CD4-positive, alpha-beta T cell treated with Interleukin-4 for 4 hours (primary cell): ENCODE results near the gene NLGN1.

Source experiments
- DNase-seq: peaks from one replicate; pipeline ENCODE4 v3.0.0-alpha.2; 2020

The NLGN1 gene

DNA sequence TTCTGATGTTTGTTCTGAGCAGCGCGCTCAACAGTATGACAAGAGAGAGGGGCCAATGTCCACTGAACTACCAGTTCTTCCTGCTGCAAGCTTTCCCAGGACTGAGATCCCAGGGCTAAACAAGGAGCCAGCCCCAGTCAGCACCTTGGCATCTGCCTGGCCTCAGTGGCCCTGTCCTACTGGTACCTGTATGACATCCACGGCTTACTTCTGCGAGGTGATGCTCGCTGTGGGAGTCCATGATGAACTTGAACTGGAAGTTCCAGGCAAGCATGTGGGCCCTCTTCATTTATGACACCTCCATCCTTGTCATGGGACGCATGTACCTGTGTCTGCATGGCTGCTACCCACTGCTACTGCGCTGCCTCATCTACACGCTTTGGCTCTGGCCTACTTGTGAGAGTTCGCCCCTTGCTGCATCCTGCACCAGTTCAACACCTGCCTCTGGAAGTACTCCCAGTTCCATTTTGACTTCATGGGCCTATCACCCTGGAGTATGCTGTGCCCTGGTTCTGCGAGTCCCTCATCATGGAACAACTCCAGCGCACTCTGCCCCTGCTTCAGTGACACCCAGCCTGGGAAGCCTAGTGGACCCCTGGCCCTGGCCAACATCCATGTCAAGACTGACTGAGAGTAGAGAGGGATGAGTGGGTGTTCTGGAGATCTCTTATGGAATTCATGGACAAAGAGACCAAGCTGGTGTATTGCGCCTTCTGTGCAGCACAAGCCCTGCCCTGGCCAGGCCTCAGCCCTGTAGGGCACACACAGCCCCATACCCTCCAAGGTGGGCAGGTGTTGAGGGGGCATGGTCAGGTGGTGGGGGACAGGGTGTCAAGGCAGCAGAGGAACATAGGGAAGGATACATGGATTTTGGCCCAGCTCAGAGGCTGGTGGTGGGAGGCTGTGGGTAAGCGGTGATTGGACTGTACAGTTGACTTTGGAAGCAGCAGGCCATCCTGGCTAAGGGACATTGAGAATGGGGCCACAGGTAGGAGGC is 246.8 kb downstream of the NLGN1 start:
- no peak for DNase-seq

DNA sequence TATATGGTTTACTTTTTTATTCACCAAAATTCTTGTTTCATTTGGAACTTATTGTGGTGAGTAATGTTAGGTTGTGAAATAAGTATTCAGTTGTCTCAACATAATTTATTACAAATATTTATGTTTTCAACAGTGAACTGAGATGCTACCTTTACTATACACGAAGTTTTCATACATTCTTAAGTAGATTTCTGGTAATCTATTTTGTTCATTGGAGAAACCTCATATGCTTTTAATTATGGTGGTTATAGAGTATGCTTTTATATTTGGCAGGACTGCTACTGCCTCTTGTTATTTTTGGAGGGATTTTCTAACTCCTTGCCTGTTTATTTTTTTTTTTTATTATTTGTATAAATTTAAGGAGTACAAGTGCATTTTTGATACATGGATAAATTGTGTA is 253.1 kb downstream of the NLGN1 start:
- no peak for DNase-seq

DNA sequence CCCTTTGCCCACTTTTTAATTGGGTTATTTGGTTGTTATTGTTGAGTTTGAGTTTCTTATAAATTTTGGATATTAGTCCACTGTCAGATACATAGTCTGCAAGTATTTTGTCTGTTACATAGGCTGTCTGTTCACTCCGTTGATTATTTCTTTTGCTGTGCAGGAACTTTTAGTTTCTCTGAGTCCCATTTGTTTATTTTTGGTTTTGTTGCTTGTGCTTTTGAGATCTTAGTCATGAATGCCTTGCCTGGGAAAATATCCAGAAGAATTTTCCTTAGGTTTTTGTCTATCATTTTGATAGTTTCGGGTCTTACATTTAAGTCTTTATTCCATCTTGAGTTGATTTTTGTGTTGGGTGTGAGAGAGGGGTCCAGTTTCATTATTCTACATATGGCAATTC is 254.5 kb downstream of the NLGN1 start:
- DNase-seq: no peak

- no peak for DNase-seq
These were observed 256.2 kb downstream of the NLGN1 start for GRCh38 chr3:173653781-173654180.

DNA sequence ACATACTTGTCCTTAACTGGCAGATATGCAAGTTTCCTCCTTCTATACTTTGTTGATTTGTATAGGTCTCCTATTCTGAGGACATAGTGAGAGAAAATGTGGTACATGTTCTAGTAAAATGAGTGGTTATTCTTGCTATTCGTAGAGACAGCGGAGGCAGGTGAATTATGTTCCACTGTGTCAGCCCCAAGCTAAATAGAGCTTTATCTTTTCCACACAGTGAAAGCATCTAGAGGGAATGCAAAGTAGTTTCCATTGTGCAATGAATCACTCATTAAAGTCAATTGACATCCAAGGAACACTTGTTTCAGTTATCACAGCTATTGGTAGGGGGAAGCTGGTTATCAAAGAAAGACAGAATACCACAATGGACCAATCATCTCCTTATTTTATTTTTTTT is 262.4 kb downstream of the NLGN1 start:
- DNase-seq: no peak

DNA sequence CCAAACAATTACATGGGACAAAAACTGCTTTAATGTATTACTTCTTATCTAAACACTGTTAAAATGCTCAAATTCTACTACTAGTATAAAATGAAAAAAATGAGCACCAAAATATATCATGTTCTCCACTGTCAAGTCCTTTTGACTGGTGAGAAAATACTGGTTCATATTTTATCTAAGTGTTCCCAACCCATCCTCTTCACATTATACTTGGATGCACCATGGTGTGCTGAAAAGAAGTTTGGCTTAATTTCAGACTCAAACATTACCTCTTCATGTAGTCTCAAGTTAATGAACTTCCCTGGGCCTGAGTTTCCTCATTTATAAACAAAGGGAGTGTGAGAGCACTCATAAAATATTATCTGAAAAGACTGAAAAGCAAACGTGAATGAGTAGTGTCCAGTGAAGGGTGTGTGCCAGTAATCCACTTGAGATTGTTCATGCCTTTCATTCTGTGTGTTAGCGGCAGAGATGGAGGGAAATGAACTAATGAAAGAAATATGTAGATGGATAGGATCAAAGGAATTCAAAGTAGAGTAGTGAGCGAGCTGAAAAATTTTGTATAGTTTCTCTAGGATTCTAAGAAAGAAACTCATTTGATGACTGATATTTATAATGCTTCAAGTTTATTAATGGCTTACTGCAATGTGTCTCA is 263.2 kb downstream of the NLGN1 start:
- DNase-seq: no peak

DNA sequence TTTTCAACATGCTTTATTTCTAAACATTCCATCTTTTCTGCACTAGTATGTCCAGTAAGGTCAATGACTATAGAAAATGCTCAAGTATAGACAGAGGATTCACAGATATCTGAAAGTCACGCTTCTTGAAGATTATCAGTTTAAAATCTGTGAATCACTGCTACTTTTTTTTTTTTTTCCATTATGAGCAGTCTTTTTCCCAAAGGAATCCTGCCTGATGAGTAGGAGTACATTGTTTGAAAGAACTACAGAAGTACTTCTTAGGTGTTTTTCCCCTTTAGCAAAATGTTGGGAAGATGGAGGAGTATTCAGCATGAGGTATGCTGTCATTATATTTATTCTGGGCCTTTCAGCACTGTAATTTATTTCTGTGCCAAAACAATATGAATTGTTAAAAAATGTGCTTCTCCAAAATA is 266.2 kb downstream of the NLGN1 start:
- no peak for DNase-seq

GRCh38 chr3:173676094-173676493 is 278.6 kb downstream of the NLGN1 start:
- DNase-seq: no peak

DNA sequence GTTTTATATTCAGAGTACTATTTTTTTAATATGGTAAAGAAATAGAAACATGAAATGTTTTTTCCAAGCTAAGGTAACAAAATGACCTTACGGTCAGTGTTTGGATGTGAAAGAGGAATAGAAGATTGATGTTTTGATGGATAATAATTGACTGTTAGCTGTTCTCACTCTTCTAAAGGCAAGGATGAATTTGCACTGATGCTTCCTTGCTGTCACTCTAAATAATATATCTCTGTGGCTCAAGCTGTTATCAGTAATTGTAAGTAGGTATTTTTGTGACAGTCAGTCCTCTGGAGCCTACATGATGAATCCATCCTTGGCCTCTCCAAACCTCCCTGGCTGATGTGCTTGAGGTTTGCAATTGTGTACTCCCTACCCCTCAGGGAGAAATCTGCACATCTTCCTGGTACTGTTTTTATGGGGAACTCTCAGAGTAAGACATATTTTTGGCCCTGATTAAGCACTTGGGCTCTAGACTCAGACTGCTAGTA is 283.7 kb downstream of the NLGN1 start:
- no peak for DNase-seq

GRCh38 chr3:173685456-173685855 is 287.9 kb downstream of the NLGN1 start:
- no peak for DNase-seq

DNA sequence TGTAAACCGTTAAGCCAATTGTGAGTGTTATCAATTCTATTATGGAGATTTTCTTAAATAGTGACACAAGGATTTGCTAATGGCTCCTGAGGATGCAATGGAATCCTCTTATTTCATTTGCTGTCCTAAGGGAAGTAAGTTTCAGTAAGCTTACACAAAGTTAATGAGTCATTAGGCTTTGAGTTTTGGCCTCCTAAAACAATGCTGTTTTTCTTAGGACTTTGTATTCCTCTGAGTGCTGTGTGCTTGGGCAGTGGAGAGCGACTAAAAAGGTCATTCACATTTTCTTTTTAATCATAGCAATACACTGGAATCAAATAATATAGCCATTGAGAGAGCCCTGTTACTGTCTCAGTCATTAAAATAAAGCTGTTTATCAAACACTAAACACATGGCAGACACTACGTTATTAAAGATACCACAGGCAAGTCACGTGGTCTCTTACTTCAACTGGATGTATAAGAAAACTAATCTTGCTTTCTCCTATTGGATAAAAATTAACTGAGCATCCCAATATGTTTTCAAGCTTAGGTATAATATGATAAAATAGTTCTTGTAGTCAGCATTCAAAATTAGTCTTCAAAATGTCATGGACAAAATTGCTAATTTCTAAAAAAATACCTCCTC is 290.8 kb downstream of the NLGN1 start:
- no peak for DNase-seq

- no peak for DNase-seq
These were observed 293.1 kb downstream of the NLGN1 start for GRCh38 chr3:173690542-173691180.

DNA sequence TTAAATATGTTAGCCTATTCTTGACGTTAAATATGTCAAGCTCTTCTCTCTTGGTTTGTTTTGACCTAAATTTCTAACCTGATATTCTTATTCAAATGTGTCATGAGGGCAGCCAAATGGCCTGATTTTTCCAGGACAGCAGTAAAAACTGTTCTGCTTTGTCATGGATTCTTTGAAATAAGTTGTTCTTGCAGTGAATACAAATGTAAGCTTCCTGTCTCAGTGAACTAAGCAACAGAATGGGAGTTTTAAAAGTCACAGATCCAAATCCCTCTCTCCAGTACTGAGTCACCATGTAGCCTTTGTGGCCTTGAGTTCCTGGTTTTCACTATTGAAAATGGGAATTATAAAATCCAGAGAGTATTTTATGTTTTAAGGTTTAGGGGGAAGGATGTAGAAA is 301.8 kb downstream of the NLGN1 start:
- no peak for DNase-seq

DNA sequence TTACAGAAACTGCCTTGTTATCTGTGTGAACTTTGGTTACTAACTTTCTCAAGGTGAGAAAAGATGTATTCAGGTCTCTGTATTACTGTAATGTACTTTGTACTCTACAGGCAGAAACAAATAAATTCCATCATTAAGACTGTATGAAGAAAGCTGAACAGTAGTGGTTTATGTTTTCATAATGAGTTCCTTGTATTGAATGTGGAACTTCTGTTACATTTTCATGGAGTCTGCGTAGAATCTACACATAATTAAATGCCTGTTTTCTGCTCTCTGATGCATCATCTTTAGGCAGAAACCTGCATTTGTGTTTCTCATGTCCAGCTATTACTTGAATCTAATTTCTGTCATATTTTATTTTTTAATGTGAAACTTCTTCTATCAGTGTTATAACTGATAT is 302.8 kb downstream of the NLGN1 start:
- DNase-seq: no peak

DNA sequence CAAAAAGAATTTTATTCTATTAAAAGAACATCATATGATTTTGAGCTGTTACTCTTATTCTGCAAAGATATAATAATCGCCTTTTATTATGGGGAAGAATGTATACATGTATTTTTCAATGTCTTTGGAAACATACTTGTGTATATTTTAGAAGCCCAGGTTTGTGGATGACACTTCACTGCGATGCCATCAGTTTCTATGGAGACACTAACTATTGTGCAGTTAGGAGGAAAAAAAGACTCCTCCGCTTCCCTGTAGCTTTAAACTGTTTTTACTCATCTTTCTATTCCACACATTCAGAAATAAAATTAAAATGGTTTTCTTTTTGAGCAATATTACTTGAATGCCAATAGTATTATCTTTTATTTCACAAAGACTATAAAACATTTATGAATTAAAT is 305.0 kb downstream of the NLGN1 start:
- DNase-seq: no peak

DNA sequence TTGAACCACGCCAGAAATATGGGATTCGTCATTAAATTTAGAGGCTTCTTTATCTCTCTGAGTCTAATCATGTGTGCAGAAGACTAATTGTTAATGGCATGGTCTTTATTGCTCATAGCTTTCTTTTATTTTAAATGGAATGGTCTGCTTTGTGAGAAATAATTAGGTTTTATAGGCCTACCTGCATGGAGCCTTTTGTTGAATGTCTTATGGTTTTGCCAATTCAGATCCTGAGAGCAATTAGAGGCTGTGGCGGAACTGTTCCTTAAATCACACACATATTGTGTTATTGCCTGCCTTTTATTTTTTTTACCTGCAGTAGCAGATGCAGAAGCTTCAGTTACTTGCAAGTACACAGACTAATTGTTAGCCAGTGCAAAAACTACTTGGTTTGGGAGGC is 306.2 kb downstream of the NLGN1 start:
- DNase-seq: no peak

DNA sequence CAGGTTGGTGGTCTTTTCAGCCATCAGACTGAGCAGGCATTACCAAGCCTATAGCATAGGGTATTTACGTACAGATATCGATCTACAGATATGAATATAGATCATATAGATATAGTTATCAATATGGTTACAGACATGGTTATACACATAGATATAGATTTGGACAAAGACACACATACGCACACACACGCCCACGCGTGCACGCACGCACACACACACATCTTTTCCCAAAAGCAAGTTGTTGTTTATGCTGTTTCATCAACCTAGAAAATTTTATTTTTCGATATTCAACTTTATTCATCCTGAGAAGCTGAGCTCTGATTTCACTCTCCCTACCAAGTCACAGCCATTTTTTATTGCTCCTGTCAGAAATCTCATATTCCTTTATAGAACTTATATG is 309.1 kb downstream of the NLGN1 start:
- no peak for DNase-seq

DNA sequence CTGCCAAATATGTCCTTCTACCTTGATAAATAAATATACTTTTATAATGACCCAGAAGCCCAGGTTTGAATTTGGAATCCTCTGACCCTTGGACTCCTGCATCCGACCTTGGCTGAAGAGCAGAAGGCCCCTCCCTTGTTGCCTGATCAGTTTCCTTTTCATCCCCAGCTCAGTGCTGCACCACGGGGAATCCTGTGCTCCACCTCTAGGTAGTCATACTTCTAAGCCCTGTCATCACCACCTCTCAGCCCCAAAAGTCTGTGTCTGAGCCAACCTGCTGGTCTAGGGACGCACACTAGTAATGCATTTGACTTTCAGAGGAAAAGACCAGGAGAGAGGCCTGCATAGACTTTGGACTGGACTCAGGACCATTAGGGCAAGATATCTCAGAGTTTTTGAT is 310.6 kb downstream of the NLGN1 start:
- DNase-seq: no peak

DNA sequence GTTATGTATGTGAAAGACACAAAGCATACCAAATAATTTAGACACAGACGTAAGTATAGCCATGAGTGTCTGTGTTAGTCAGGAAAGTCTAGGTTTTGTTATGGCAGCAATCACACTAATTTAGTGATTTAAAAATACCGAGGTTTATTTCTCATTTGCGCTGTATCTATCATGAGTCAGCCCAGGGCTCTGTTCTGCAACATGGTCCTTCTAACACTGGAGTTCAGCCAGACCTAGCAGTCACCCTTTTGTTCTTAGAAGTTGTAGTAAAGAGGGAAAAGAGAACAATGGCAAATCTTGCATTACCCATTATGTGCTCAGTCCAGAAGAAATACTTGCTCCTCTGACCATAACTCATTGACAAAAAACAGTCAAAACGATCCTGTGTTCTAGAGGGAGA is 311.5 kb downstream of the NLGN1 start:
- no peak for DNase-seq

- no peak for DNase-seq
These were observed 314.1 kb downstream of the NLGN1 start for GRCh38 chr3:173711619-173712018.

GRCh38 chr3:173719585-173719984 is 322.0 kb downstream of the NLGN1 start:
- DNase-seq: no peak

GRCh38 chr3:173725507-173725906 is 328.0 kb downstream of the NLGN1 start:
- DNase-seq: no peak

DNA sequence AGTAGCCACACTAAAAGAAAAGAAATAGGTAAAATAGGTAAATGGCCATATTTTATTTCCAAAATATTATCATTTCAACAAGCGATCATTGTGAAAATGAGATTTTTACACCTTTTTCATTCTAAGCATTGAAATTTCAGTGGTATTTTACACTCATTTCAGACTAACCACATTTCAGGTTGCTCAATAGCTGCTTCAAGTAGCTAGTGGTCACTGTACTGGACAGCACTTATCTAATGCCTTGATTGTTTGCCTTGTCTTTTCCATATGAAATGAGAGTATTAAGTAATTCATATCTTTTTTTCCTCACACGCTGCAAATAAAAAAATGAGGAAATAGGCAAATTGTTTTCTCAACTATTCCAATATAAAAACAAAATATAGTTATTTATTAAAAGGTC is 332.8 kb downstream of the NLGN1 start:
- no peak for DNase-seq
